Thymus (tissue), 11 donors: ENCODE data around the gene CTSS. TPM values are rescaled to one million over a fixed set of nuclear protein-coding genes. Genes with fewer than 3 reads are reported as not detected.
"Not testable (repeated sequence)": the region's sequence is repeated elsewhere in the genome, so short reads cannot be mapped to it uniquely, and the experiment has no call there.

Source experiments
- DNase-seq, 9 donors: peaks; one replicate each; pipeline ENCODE4 v3.0.0-alpha.2; 2013; ENCODE audit warnings: low spot score in 9 of 9, low read depth in 6 of 9, missing footprints in 1 of 9
- H3K27ac ChIP-seq, 2 donors: one replicate each; pipeline ENCODE4 v1.5.1; 2013; ENCODE audit warnings: control low read depth in 1 of 2, low read depth in 1 of 2, low read length in 1 of 2, mild to moderate bottlenecking in 1 of 2, moderate library complexity in 1 of 2
- H3K27me3 ChIP-seq, 2 donors: one replicate each; pipeline ENCODE4 v1.5.1; 2013; ENCODE audit warnings: low read length in 1 of 2; ENCODE audit not compliant: control insufficient read depth in 2 of 2, insufficient read depth in 1 of 2
- H3K36me3 ChIP-seq, 2 donors: one replicate each; pipeline ENCODE4 v1.5.1; 2013; ENCODE audit warnings: low read length in 1 of 2, mild to moderate bottlenecking in 1 of 2, moderate library complexity in 1 of 2; ENCODE audit not compliant: control insufficient read depth in 2 of 2, insufficient read depth in 2 of 2
- H3K4me1 ChIP-seq, 2 donors: one replicate each; pipeline ENCODE4 v1.5.1; 2013; ENCODE audit warnings: low read length in 2 of 2; ENCODE audit not compliant: control insufficient read depth in 2 of 2, insufficient read depth in 2 of 2
- H3K4me3 ChIP-seq, 2 donors: one replicate each; pipeline ENCODE4 v1.5.1; 2013; ENCODE audit warnings: low read length in 2 of 2, control low read depth in 1 of 2, mild to moderate bottlenecking in 1 of 2
- H3K9me3 ChIP-seq, 2 donors: one replicate each; pipeline ENCODE4 v1.5.1; 2013; ENCODE audit warnings: low read length in 1 of 2, mild to moderate bottlenecking in 1 of 2; ENCODE audit not compliant: control insufficient read depth in 2 of 2, insufficient read depth in 1 of 2
- WGBS: extraction: QIAGEN DNeasy Blood & Tissue Kit; methylation state at CpG from one replicate; pipeline ENCODE4 v1.1.7; 2013; 5-methylcytosine and 5-hydroxymethylcytosine counted together
- polyA plus RNA-seq: library from polyadenylated mRNA; stranded (reverse); fragments of 200-250 nt; gene quantifications from one replicate; pipeline ENCODE4 v1.2.3, GENCODE V29; 2013
- total RNA-seq: library from RNA; stranded (reverse); fragments of 120-200 nt; gene quantifications from one replicate; pipeline ENCODE4 v1.2.4, GENCODE V29; 2013
- donor health status: healthy.

CTSS gene
- total and polyA plus RNA-seq, 2 donors: 84.8 to 104 TPM

DNA sequence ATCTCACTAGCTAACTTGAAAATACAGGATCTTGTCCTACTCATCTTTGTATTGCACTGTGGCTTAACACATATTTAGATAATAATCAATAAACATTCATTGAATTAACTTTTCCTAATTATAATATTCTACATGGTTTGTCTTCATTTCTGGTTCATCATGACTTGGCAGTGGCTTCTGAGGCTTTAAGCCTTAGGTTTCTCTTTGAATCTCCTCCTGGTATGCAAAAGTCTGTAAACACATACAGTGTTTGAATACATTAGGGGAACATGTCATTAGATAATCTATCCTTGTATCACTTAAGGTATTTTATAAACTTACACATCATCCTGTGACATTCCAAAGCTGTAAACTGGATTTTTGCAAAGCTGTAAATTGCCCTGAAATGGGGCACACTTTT is 21.9 kb upstream of the CTSS start:
- no peaks in the 10 kb centered on the region for H3K36me3 ChIP-seq
- DNase-seq: no peak
- no peaks in the 10 kb centered on the region for H3K27me3 ChIP-seq
- no peaks in the 10 kb centered on the region for H3K4me1 ChIP-seq
- no peaks in the 10 kb centered on the region for H3K9me3 ChIP-seq
- H3K27ac ChIP-seq: no peak overlapping the region
- H3K4me3 ChIP-seq: no peak overlapping the region

DNA sequence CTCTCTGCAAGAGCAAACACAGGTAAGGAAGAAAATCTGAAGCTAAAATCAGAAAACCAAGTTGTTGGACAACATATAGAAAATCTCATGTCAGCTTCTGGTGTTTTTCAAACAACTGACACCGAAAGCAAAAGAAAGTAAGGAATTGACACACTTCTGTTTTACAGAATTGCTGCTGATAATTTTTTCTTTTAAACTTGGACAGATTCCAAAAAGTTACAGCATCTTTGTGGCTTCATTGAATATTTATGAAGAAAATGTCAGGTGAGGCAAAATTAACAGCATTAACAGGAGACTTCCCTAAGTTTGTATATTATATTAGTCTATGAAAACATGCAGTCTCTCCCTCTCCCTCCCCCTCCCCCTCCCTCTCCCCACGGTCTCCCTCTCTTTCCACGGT is 14.9 kb upstream of the CTSS start:
- Histone ChIP-seq H3K4me1 (no peaks in the 10 kb centered on the region), H3K9me3 (no peaks in the 10 kb centered on the region), H3K4me3 (no peak overlapping the region), H3K27me3 (no peaks in the 10 kb centered on the region), H3K36me3 (no peaks in the 10 kb centered on the region), H3K27ac (no peak overlapping the region)
- 94% methylated on average over 3 of the region's 3 CpGs for WGBS
- DNase-seq: no peak

DNA sequence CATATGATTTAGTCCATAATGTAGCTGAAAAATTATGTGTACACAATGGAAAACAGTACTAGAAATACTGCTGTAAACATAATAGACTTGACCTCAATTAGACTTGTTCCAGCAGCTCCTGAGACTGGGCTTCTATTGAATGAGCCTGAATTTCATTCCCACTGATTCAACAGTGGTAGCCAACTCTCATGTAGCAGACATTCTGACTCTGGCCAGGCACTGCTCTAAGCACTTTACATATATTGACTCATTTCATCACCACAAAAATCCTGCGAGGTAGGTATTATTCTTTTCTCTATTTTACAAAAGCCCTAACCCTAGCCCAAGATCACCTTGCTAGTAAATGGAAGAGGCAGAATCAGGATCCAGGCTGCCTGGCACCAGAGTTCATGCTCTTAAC is 12.8 kb upstream of the CTSS start:
- 89% methylated on average over 1 of the region's 1 CpG for WGBS
- no peaks in the 10 kb centered on the region for H3K36me3 ChIP-seq
- H3K4me1 ChIP-seq: no peaks in the 10 kb centered on the region
- no peak overlapping the region for H3K4me3 ChIP-seq
- no peak overlapping the region for H3K27ac ChIP-seq
- H3K27me3 ChIP-seq: no peaks in the 10 kb centered on the region
- H3K9me3 ChIP-seq: no peaks in the 10 kb centered on the region
- DNase-seq: no peak

DNA sequence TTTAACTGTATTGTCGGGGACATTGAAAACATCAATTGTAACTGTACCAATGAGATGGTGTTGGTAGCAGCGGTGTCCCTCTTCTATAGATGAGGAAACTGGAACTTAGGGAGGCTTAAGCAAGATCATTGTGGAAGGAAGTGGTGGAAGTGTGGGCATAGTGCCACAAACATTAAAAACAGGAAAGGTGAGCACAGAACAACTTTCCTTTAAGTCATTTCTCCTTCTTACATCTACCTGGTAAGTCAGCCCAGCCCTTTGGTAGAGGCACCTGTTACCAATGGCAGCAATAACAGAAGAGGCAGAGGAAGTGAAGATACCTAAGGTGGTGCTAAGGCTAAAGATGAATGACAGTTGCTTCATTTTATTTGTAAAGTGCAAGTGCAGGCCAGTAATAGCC is 12.0 kb upstream of the CTSS start:
- no peak for DNase-seq
- Histone ChIP-seq H3K36me3 (no peaks in the 10 kb centered on the region), H3K4me3 (no peak overlapping the region), H3K9me3 (no peaks in the 10 kb centered on the region), H3K4me1 (no peaks in the 10 kb centered on the region), H3K27me3 (no peaks in the 10 kb centered on the region), H3K27ac (no peak overlapping the region)
- WGBS: 75% methylated on average over 2 of the region's 2 CpGs

DNA sequence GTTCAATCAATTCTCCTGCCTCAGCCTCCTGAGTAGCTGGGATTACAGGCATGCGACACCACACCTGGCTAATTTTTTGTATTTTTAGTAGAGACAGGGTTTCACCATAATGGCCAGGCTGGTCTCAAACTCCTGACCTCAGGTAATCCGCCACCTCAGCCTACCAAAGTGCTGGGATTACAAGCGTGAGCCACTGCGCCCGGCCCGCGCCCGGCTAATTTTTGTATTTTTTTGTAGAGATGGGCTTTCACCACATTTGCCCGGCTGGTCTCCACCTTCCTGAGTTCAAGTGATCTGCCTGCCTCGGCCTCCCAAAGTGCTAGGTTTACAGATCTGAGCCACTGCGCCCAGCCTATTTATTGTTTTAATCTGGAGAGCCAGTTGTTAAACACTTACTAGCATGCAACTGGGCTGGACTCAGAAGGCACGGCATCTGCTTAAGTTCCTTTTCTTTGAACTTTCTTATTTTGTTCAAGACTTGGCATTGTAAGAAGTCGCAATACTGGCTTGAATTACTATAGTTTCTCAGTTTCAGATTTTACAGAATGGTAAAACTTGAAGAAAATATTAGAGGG is 10.4 kb upstream of the CTSS start:
- H3K27me3 ChIP-seq, H3K4me3 ChIP-seq, H3K4me1 ChIP-seq, H3K9me3 ChIP-seq, H3K36me3 ChIP-seq, DNase-seq, H3K27ac ChIP-seq: not testable (repeated sequence)
- WGBS: 97% methylated on average over 13 of the region's 13 CpGs

DNA sequence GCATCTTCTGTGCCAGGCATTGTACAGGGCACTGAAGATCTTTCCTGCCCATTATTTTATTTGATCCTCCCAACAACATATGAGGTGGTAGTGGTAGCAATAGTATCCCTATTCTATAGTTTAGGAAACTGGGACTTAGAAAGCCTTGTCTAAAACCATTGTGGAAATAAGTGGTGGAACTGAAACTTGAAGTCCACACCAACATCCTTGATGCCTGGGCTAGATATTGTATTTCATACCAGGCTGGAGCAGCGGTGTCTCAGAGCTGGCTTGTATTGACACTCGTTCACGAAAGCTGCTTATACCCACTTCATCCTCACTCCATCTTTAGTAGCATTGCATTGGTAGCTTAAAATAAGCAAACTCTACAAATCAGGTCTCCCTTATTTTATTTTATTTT is 9.7 kb upstream of the CTSS start:
- no peaks in the 10 kb centered on the region for H3K36me3 ChIP-seq
- peaks cover 3 to 12% of the 10 kb centered on the region in 2 donors for H3K4me1 ChIP-seq
- WGBS: 92% methylated on average over 3 of the region's 3 CpGs
- no peak overlapping the region for H3K27ac ChIP-seq
- H3K4me3 ChIP-seq: no peak overlapping the region
- no peak for DNase-seq
- no peaks in the 10 kb centered on the region for H3K9me3 ChIP-seq
- no peaks in the 10 kb centered on the region for H3K27me3 ChIP-seq

DNA sequence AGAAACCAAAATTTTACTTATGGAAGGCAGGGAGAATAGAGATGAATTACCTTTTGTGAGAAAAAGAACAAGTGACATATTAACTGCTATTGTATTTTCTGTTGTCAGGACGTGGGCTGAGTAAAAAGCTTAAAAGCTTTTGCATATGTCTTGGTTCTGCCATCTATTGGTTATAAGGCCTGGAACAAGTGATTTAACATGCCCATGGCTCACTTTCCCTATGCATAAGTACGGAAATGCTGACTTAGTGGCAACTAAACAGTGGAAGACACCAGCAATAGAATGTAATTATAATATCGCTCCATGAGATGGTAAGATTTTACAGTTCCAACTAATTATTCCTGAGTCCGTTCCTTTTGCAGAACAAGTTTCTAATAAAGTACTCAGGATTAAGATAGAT is 6.7 kb upstream of the CTSS start:
- no peaks in the 10 kb centered on the region for H3K27me3 ChIP-seq
- no peak overlapping the region for H3K4me3 ChIP-seq
- DNase-seq: no peak
- 96% methylated on average over 4 of the region's 4 CpGs for WGBS
- no peaks in the 10 kb centered on the region for H3K36me3 ChIP-seq
- peaks cover 3 to 14% of the 10 kb centered on the region in 2 donors for H3K4me1 ChIP-seq
- H3K9me3 ChIP-seq: no peaks in the 10 kb centered on the region
- no peak overlapping the region for H3K27ac ChIP-seq

DNA sequence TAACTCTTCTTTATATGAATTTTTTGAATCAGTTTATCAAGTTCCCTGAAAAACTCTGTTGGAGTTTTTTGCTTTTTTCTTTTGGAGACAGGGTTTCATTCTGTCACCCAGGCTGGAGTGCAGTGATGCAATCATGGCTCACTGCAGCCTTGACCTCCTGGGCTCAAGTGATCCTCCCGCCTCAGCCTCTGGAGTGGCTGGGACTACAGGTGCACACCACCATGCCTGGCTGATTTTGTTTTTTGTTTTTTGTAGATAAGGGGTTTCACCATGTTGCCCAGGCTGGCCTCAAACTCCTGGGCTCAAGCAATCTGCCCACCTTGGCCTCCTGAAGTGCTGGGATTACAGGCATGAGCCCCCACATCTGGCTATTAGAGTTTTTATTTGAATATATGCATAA is 2.1 kb upstream of the CTSS start:
- DNase-seq, H3K27me3 ChIP-seq, H3K4me3 ChIP-seq, H3K27ac ChIP-seq, H3K36me3 ChIP-seq, H3K9me3 ChIP-seq: not testable (repeated sequence)
- peaks cover 3 to 19% of the 10 kb centered on the region in 2 donors for H3K4me1 ChIP-seq
- 97% methylated on average over 1 of the region's 1 CpG for WGBS

DNA sequence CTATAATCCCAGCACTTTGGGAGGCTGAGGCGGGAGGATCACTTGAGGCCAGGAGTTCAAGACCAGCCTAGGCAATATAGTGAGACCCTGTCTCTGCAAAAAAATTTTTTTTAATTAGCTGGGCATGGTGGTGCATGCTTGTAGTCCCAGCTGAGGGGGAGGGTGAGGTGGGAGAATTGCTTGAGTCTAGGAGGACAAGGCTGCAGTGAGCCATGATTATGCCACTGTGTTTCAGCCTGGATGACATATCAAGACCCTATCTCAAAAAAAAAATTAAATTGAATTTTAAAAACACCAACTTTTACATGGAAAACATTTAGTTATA is 361 bp upstream of the CTSS start:
- 48% methylated on average over 1 of the region's 1 CpG for WGBS
- peaks cover 3 to 14% of the 10 kb centered on the region in 2 donors for H3K4me1 ChIP-seq
- H3K27me3 ChIP-seq, H3K9me3 ChIP-seq, DNase-seq, H3K36me3 ChIP-seq: not testable (repeated sequence)
- peak overlapping the region; percentile 47 to 48 for H3K4me3 ChIP-seq
- peak overlapping the region; percentile 46 to 85 for H3K27ac ChIP-seq

DNA sequence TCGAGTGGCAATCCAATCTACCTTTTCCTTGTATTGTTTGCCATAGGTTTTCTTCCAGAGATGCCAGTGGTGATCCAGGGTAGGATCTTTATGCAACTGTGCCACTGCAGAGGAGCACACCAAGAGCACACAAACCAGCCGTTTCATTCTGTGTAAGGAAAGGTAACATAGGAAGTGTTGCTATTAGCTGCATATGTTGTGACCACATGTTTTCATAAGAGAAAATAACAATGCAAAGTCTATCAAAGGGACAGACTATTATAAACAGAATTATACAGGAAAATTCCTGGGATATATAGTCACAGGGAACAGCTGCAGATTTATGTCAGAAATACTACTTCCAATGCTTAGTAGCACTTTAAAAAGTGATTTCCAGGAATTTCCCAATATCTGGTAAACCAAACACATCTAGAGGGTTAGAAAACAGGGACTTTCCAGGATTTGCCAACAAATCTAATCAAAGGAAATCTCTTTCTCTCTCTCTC is 919 bp downstream of the CTSS start:
- H3K36me3 ChIP-seq: peaks cover 0 to 4% of the 10 kb centered on the region in 2 donors
- peaks cover 0 to 6% of the 10 kb centered on the region in 2 donors for H3K4me1 ChIP-seq
- peaks cover 0 to 7% of the 10 kb centered on the region in 2 donors for H3K9me3 ChIP-seq
- H3K27me3 ChIP-seq: no peaks in the 10 kb centered on the region
- peak overlapping the region in 1 of 2 donors; percentile 65 for H3K27ac ChIP-seq
- peak overlapping the region in 1 of 2 donors; percentile 11 for H3K4me3 ChIP-seq
- DNase-seq: peak in 1 of 9 donors; percentile 29
- 43% methylated on average over 2 of the region's 2 CpGs for WGBS
